SU-DHL-6 (cell line): ENCODE results near the gene RPS15.

ENCODE experiments used
- CTCF ChIP-seq: fragments of 200-600 bp; sonication (generic); IDR thresholded peaks from one replicate; pipeline ENCODE4 v1.5.1; 2017; ENCODE audit warnings: antibody characterized with exemption, mild to moderate bottlenecking, low read length, moderate library complexity; ENCODE audit not compliant: insufficient read depth, poor library complexity, severe bottlenecking
- EZH2phosphoT487 ChIP-seq: fragments of 200-600 bp; sonication (generic), shearing (Covaris generic); conservative IDR thresholded peaks from 2 replicates; pipeline ENCODE4 v1.6.1; 2018; ENCODE audit warnings: mild to moderate bottlenecking, antibody characterized with exemption, low read length, moderate library complexity, mixed read lengths

GRCh38 chr19:1401889-1402217 lies 36.3 kb upstream of the RPS15 start:
- TF ChIP-seq CTCF (no peak), EZH2phosphoT487 (no peak)
